HG03095 (cell line): ENCODE measurements around the gene SIGLEC7.

Source experiments
- ATAC-seq: cut with Tn5 transposase; IDR thresholded peaks from one replicate; pipeline ENCODE4 v1.9.1; 2021; ENCODE audit warnings: moderate library complexity; ENCODE audit not compliant: unreplicated experiment

SIGLEC7 gene

DNA sequence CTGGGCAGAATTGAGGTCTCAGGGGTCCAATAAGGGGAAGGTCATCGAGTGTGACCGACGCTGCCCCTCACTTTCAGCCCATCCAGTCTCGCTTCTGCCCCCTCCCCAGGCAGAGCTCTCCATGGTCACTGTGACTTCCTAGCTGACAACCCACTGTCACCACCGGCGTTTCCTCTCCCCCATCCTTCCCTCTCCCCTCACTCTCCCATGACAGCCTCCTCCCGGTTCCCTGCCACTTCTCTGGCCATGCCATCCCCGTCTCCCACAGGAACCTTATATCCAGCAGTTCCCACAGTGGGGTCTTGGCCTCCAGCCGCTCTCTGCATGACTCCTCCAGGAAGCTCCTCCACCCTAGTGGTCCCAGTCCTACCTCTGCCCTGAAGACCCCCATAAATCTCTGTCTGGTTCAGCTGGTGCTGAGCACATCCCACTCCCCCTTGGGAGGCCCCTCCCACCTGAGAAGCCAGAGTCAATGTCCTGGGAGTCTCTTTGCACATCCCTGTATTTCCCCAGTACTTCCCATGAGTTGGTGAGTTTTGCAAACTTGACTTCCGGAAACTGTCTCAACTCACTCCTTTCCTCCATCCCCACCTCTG lies 58.1 kb downstream of the SIGLEC7 start:
- no peak for ATAC-seq

DNA sequence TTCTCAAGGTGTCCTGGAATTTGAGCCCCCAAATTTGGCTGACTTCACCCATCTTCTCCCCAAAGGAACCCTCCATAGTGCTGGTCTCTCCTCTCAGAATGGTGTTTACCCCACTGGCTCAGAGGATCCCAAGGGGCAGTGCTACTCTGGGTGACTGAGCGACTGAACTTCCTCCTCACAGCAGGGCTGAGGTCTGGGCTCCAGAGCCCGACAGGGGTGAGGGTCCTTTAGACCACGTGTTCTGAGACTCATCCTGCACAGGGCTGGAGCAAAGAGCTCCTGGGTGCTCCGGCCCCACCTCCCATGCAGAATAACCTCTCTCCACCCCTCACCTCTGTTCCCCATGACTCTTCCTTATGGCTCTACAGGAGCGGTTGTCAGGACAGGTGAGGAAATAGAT lies 59.6 kb downstream of the SIGLEC7 start:
- no peak for ATAC-seq
